Heart left ventricle (tissue), 16 donors: ENCODE data around the gene SPPL2C. TPM values are rescaled to one million over a fixed set of nuclear protein-coding genes. Genes with fewer than 3 reads are reported as not detected.

Experiments used
- ATAC-seq, 4 donors: fragments of 200-7000 bp; cut with Tn5 transposase; one replicate each; pipeline ENCODE4 v1.9.1; 2020 to 2022; ENCODE audit warnings: moderate library complexity in 4 of 4, mild to moderate bottlenecking in 3 of 4, moderate number of reproducible peaks in 1 of 4
- DNase-seq, 5 donors: peaks; one replicate each; pipeline ENCODE4 v3.0.0-alpha.2; 2020
- H3K27ac ChIP-seq, 12 donors: fragments of 200-600 bp; sonication (generic) in 4 of 12; one replicate each; pipeline versions ENCODE4 v1.5.0 to v1.8.0; 2016 to 2022; ENCODE audit warnings: mild to moderate bottlenecking in 2 of 12
- H3K27me3 ChIP-seq, 9 donors: fragments of 200-600 bp; sonication (generic) in 2 of 9; one replicate each; pipeline versions ENCODE4 v1.5.1 to v1.8.0; 2016 to 2022; ENCODE audit warnings: mild to moderate bottlenecking in 3 of 9
- H3K36me3 ChIP-seq, 9 donors: fragments of 200-600 bp; sonication (generic) in 2 of 9; one replicate each; pipeline versions ENCODE4 v1.5.0 to v1.8.0; 2018 to 2022; ENCODE audit warnings: mild to moderate bottlenecking in 2 of 9
- H3K4me1 ChIP-seq, 12 donors: fragments of 200-600 bp; sonication (generic) in 4 of 12; one replicate each; pipeline versions ENCODE4 v1.5.0 to v1.8.0; 2016 to 2022; ENCODE audit warnings: mild to moderate bottlenecking in 3 of 12
- H3K4me3 ChIP-seq, 12 donors: fragments of 200-600 bp; sonication (generic) in 4 of 12; one replicate each; pipeline versions ENCODE4 v1.5.0 to v1.8.0; 2017 to 2022; ENCODE audit warnings: mild to moderate bottlenecking in 9 of 12, moderate library complexity in 4 of 12
- H3K9me3 ChIP-seq, 12 donors: fragments of 200-600 bp; sonication (generic) in 4 of 12; one replicate each; pipeline versions ENCODE4 v1.5.0 to v1.8.0; 2016 to 2022; ENCODE audit warnings: mild to moderate bottlenecking in 1 of 12
- CTCF ChIP-seq, 12 donors: fragments of 200-600 bp; sonication (generic) in 4 of 12; IDR thresholded peaks; one replicate each; pipeline versions ENCODE4 v1.5.0 to v1.8.0; 2018 to 2022; ENCODE audit warnings: antibody characterized with exemption in 12 of 12, mild to moderate bottlenecking in 5 of 12
- POLR2A ChIP-seq, 2 donors: fragments of 450-650 bp; IDR thresholded peaks; one replicate each; pipeline ENCODE4 v1.6.1; 2017; ENCODE audit warnings: antibody characterized with exemption in 2 of 2, mild to moderate bottlenecking in 2 of 2, moderate library complexity in 2 of 2
- WGBS, 4 donors: extraction: QIAGEN DNeasy Blood & Tissue Kit in 2 of 4; methylation state at CpG; one replicate each; pipeline versions ENCODE4 v1.1.5 to v1.1.7; 2013 to 2018; 5-methylcytosine and 5-hydroxymethylcytosine counted together
- intact Hi-C, 10 donors: fragments of 100-400 bp; cut with DNase I; formaldehyde crosslinking; loops; one replicate each; pipeline versions ENCODE4 v1.11.1 to v1.14.2; 2022
- long read RNA-seq, 3 donors: library from polyadenylated mRNA; unstranded; transcript quantifications; one replicate each; pipeline ENCODE4 v2.0.0, GENCODE V29; 2020 to 2021
- polyA plus RNA-seq, 2 donors: library from polyadenylated mRNA; stranded (reverse); fragments of 200-250 nt; gene quantifications; one replicate each; pipeline ENCODE4 v1.2.3, GENCODE V29; 2013
- total RNA-seq, 9 donors: library from RNA; depleted of rRNA in 2 of 9; stranded (reverse); fragments of >200 nt in 2 of 9; fragmentation: NEBNext Ultra II Directional in 3 of 9; extraction: Animal tissue kit (Norgen Biotek cat#: 25700) in 3 of 9; gene quantifications; one replicate each; pipeline versions ENCODE4 v1.1.0 to v1.2.4, GENCODE V29; 2016 to 2023
- donor health status: ischemic (EF 13 %, LVEDD 7.1; RV severe dilation, severe dysfunction).
- donor health status: healthy with polysubstance abuse.
- donor health status: DM: no; HTN: yes; CAD: no.
- donor health status: DM: no; HTN: no; CAD: no.
- donor health status: ischemic (EF 25% LVEDD 6.9; RV normal size, moderate dysfunction).
- donor health status: ischemic (EF 25% LVEDD 5.7; RV mildly dilated, moderate dysfunction).
- donor health status: healthy.
- donor health status: DM: yes; HTN: yes; CAD: no.
- donor health status: ischemic (EF 35%, LVEDD 5.7; RV mildly dilated, moderate dysfunction).
- donor health status: nonischemic (EF 11% LVEDD 7.7; RV severe dilation, severe dysfunction).
- donor health status: DM: yes; HTN: yes; CAD: no.
- donor health status: PGD.
- donor health status: ischemic (EF 29% LVEDD 5.4; RV normal size, mild dysfunction).
- donor health status: nonischemic (EF 23%, LVEDD 6.1; RV moderate dilation, normal function).

Gene SPPL2C, protein sequence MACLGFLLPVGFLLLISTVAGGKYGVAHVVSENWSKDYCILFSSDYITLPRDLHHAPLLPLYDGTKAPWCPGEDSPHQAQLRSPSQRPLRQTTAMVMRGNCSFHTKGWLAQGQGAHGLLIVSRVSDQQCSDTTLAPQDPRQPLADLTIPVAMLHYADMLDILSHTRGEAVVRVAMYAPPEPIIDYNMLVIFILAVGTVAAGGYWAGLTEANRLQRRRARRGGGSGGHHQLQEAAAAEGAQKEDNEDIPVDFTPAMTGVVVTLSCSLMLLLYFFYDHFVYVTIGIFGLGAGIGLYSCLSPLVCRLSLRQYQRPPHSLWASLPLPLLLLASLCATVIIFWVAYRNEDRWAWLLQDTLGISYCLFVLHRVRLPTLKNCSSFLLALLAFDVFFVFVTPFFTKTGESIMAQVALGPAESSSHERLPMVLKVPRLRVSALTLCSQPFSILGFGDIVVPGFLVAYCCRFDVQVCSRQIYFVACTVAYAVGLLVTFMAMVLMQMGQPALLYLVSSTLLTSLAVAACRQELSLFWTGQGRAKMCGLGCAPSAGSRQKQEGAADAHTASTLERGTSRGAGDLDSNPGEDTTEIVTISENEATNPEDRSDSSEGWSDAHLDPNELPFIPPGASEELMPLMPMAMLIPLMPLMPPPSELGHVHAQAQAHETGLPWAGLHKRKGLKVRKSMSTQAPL
- total RNA-seq (not detected), polyA plus RNA-seq (not detected)
- long read RNA-seq, donor 1 = 0 reads
- long read RNA-seq, donor 2 = 0 reads
- long read RNA-seq, donor 3 = 0 reads

GRCh38 chr17:45844695-45845375 is at the start of gene SPPL2C:
Gene SPPL2C, plus strand, starts transcription at chr17:45844881. Its CDS starts 26 bp downstream, at chr17:45844907.
- WGBS, 4 donors = 71 to 80% (median 77%) methylated on average over 21 to 25 of the region's 25 CpGs
- DNase-seq (peak in 1 of 5 donors; percentile 61), ATAC-seq (no peak)
- Histone ChIP-seq H3K27ac (no peak within 1 kb of the TSS), H3K27me3 (peaks cover 0 to 9% (median 0%) of the 10 kb centered on the region in 9 donors), H3K9me3 (no peaks in the 10 kb centered on the region), H3K36me3 (no peaks in the 10 kb centered on the region), H3K4me3 (no peak within 1 kb of the TSS), H3K4me1 (peaks cover 0 to 3% (median 0%) of the 10 kb centered on the region in 12 donors)
- intact Hi-C loops = no loop called here
- no peak for TF ChIP-seq POLR2A (IDR thresholded peaks at IDR 0.05)
- no peak for TF ChIP-seq CTCF (IDR thresholded peaks at IDR 0.05)

GRCh38 chr17:45800816-45801215 is 43.9 kb upstream of the SPPL2C start:
- no peak overlapping the region for H3K4me3 ChIP-seq
- no peaks in the 10 kb centered on the region for H3K9me3 ChIP-seq
- intact Hi-C loops = no loop called here
- no peak overlapping the region for H3K27ac ChIP-seq
- ATAC-seq (no peak), DNase-seq (no peak)
- H3K4me1 ChIP-seq = no peaks in the 10 kb centered on the region
- 26 to 39% (median 29%) methylated on average over 2 of the region's 2 CpGs for WGBS, 4 donors
- no peak for TF ChIP-seq CTCF (IDR thresholded peaks at IDR 0.05)
- peaks cover 0 to 64% (median 9%) of the 10 kb centered on the region in 9 donors for H3K27me3 ChIP-seq
- no peaks in the 10 kb centered on the region for H3K36me3 ChIP-seq

- intact Hi-C loops = no loop called here
- Histone ChIP-seq H3K9me3 (no peaks in the 10 kb centered on the region), H3K4me3 (no peak overlapping the region), H3K27ac (no peak overlapping the region), H3K36me3 (no peaks in the 10 kb centered on the region), H3K27me3 (peaks cover 0 to 60% (median 8%) of the 10 kb centered on the region in 9 donors), H3K4me1 (no peaks in the 10 kb centered on the region)
- ATAC-seq (peak in 1 of 4 donors; percentile 27), DNase-seq (no peak)
- 67 to 79% (median 70%) methylated on average over 8 of the region's 8 CpGs for WGBS, 4 donors
- TF ChIP-seq CTCF (IDR thresholded peaks at IDR 0.05) (no peak), POLR2A (IDR thresholded peaks at IDR 0.05) (no peak)
Observed at GRCh38 chr17:45801421-45801820, 43.3 kb upstream of the SPPL2C start.

DNA sequence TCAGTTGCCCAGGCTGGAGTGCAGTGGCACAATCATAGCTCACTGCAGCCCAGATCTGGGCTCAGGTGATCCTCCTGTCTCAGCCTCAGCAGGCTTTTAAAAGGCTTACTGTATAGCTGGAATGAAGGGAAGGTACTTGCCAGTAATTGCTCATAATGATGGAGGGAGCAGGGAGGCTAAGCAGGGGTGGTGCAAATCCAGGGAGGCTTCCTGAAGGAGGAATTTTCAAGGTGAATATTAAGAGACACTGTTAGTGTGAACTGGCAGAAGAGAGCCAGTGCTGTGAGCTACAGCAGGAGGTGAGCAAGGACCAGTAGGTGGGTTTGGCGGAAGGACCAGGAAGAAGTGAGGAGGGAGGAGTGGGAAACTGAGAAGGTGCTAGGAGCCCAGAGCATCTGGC is 35.8 kb upstream of the SPPL2C start:
- WGBS, 4 donors = 60 to 80% (median 77%) methylated on average over 1 of the region's 1 CpG
- ATAC-seq (no peak), DNase-seq (no peak)
- H3K4me3 ChIP-seq = no peak overlapping the region
- intact Hi-C loops = no loop called here
- no peaks in the 10 kb centered on the region for H3K36me3 ChIP-seq
- H3K4me1 ChIP-seq = no peaks in the 10 kb centered on the region
- no peak for TF ChIP-seq POLR2A (IDR thresholded peaks at IDR 0.05)
- TF ChIP-seq CTCF (IDR thresholded peaks at IDR 0.05) = no peak
- H3K27me3 ChIP-seq = peaks cover 0 to 23% (median 0%) of the 10 kb centered on the region in 9 donors
- no peaks in the 10 kb centered on the region for H3K9me3 ChIP-seq
- H3K27ac ChIP-seq = no peak overlapping the region
